Panc1 (cell line): ENCODE measurements around the gene PRDM1. TPM values are rescaled to one million over a fixed set of nuclear protein-coding genes. Genes with fewer than 3 reads are reported as not detected.

ENCODE experiments used
- ATAC-seq: fragments of 200-7000 bp; cut with Tn5 transposase; 2 replicates; pipeline ENCODE4 v1.9.1; 2020; ENCODE audit warnings: mild to moderate bottlenecking, moderate library complexity
- BruUV-seq: library from RNA; stranded (reverse); fragments of 400-500 nt; replicated peaks from 2 replicates; lab custom pipeline; 2021; lab: Mats Ljungman, UMichigan
- CTCF ChIA-PET: fragments of 300-600 bp; sonication (Branson Sonifier 250); formaldehyde crosslinking; loops from one replicate; lab custom pipeline; 2022; ENCODE audit warnings: antibody characterized with exemption; lab: Charles Lee
- POLR2A ChIA-PET: fragments of 300-600 bp; sonication (Branson Sonifier 250); formaldehyde crosslinking; loops from one replicate; lab custom pipeline; 2022; ENCODE audit warnings: antibody characterized with exemption; lab: Charles Lee
- DNase-seq: peaks from one replicate; pipeline ENCODE4 v3.0.0-alpha.2; 2010; ENCODE audit warnings: low read depth, low spot score
- H3K27ac ChIP-seq: 2 replicates; pipeline ENCODE4 v1.5.1; 2011; ENCODE audit warnings: mild to moderate bottlenecking, low read length, inconsistent platforms
- H3K27me3 ChIP-seq: fragments of 200-500 bp; sonication (Bioruptor generic); 2 replicates; pipeline ENCODE4 v1.6.0; 2014; ENCODE audit warnings: low read length, inconsistent platforms; ENCODE audit not compliant: control insufficient read depth, insufficient read depth
- H3K36me3 ChIP-seq: fragments of 200-500 bp; sonication (Bioruptor generic); 2 replicates; pipeline ENCODE4 v1.5.1; 2014; ENCODE audit warnings: inconsistent platforms, mild to moderate bottlenecking, low read length, moderate library complexity; ENCODE audit not compliant: control insufficient read depth, insufficient read depth
- H3K4me1 ChIP-seq: 2 replicates; pipeline ENCODE4 v1.5.1; 2011; ENCODE audit warnings: inconsistent platforms, mild to moderate bottlenecking, low read length, moderate library complexity; ENCODE audit not compliant: control insufficient read depth, insufficient read depth
- H3K4me3 ChIP-seq, 2 experiments: 2 replicates each; pipeline ENCODE4 v1.5.1; 2011 to 2012; ENCODE audit warnings: low read depth in 2 of 2, low read length in 2 of 2, mild to moderate bottlenecking in 2 of 2, inconsistent platforms in 1 of 2, moderate library complexity in 1 of 2
- H3K9me3 ChIP-seq: fragments of 200-500 bp; sonication (Bioruptor generic); 2 replicates; pipeline ENCODE4 v1.5.1; 2014; ENCODE audit warnings: low read depth, mild to moderate bottlenecking, inconsistent platforms, low read length, moderate library complexity; ENCODE audit not compliant: control insufficient read depth, insufficient read depth
- POLR2AphosphoS5 ChIP-seq: IDR thresholded peaks from 2 replicates; pipeline ENCODE4 v1.6.1; 2012; ENCODE audit warnings: mild to moderate bottlenecking, low read depth, low read length, moderate library complexity
- REST ChIP-seq, 2 experiments: IDR thresholded peaks; 2 replicates each; pipeline ENCODE4 v1.6.1; 2011 to 2012; ENCODE audit warnings: low read depth in 2 of 2, control low read depth in 1 of 2, low read length in 1 of 2, mild to moderate bottlenecking in 1 of 2, moderate library complexity in 1 of 2; ENCODE audit not compliant: insufficient read depth in 1 of 2
- SIN3A ChIP-seq: IDR thresholded peaks from 2 replicates; pipeline ENCODE4 v1.6.1; 2012; ENCODE audit warnings: low read depth, mild to moderate bottlenecking, low read length, moderate library complexity, borderline replicate concordance; ENCODE audit not compliant: insufficient read depth
- TCF7L2 ChIP-seq: IDR thresholded peaks from 2 replicates; pipeline ENCODE4 v1.6.1; 2011; ENCODE audit warnings: mild to moderate bottlenecking, low read depth, low read length, inconsistent platforms
- in situ Hi-C: cut with HindIII; loops from 2 replicates; pipeline ENCODE4 v1.10.0; 2016; ENCODE audit warnings: low sequenced_read_pairs, low pct_unique_long_range_greater_than_20kb
- intact Hi-C: fragments of 100-400 bp; cut with micrococcal nuclease; formaldehyde crosslinking; loops from one replicate; pipeline ENCODE4 v1.10.0; 2022; ENCODE audit not compliant: unreplicated experiment
- total RNA-seq: library from RNA; stranded (reverse); gene quantifications from one replicate; pipeline ENCODE4 v1.2.1, GENCODE V29; 2021; ENCODE audit not compliant: unreplicated experiment
- TF ChIP-seq, protein P1 (sequence below): fragments of 450-650 bp; IDR thresholded peaks from 2 replicates; pipeline ENCODE4 v1.5.1; 2017; ENCODE audit warnings: mild to moderate bottlenecking

PRDM1 gene
- total RNA-seq, 1 experiment from 2014 or later = 2.6 TPM

GRCh38 chr6:106050538-106050937, 35.6 kb upstream of the PRDM1 start:
- no TSS peak for BruUV-seq

DNA sequence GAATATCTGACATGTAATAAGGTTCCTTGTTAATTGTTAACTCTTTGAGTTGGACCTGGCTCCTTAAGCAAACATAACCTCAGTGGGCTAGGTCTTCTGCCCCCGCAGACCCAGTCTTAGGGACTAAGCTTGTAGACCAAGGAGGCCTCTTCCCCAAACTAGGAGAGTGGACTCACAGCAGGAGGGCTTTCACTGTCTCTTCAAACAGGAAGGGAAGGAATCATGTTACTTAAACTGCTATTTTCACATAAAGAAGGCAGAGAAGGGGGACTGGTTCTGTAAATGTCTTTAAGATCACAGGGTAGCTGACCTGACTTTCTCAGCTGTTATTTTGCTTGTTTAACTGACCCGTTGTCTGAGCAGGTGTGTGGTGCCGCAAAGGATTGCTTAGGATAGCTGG, 34.9 kb upstream of the PRDM1 start:
- no peaks in the 10 kb centered on the region for H3K36me3 ChIP-seq
- in situ Hi-C loops (no loop called here), intact Hi-C loops (no loop called here)
- no peaks in the 10 kb centered on the region for H3K9me3 ChIP-seq
- TF ChIP-seq TCF7L2 = no peak
- no peak for TF ChIP-seq SIN3A
- TF ChIP-seq POLR2AphosphoS5 = no peak
- TF ChIP-seq, protein P1, sequence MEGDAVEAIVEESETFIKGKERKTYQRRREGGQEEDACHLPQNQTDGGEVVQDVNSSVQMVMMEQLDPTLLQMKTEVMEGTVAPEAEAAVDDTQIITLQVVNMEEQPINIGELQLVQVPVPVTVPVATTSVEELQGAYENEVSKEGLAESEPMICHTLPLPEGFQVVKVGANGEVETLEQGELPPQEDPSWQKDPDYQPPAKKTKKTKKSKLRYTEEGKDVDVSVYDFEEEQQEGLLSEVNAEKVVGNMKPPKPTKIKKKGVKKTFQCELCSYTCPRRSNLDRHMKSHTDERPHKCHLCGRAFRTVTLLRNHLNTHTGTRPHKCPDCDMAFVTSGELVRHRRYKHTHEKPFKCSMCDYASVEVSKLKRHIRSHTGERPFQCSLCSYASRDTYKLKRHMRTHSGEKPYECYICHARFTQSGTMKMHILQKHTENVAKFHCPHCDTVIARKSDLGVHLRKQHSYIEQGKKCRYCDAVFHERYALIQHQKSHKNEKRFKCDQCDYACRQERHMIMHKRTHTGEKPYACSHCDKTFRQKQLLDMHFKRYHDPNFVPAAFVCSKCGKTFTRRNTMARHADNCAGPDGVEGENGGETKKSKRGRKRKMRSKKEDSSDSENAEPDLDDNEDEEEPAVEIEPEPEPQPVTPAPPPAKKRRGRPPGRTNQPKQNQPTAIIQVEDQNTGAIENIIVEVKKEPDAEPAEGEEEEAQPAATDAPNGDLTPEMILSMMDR = no peak
- TF ChIP-seq REST (IDR thresholded peaks at IDR 0.05; ENCODE audit: insufficient read depth in 1 of 2, low read depth in 2 of 2, low read length in 1 of 2) = no peak
- ChIA-PET POLR2A (no interaction called here), CTCF (no interaction called here)
- no peaks in the 10 kb centered on the region for H3K27me3 ChIP-seq
- no peaks in the 10 kb centered on the region for H3K4me1 ChIP-seq
- no peak overlapping the region for H3K4me3 ChIP-seq
- no TSS peak for BruUV-seq
- ATAC-seq (no peak), DNase-seq (no peak)
- H3K27ac ChIP-seq = no peak overlapping the region

More at GRCh38 chr6:106050538-106050937, 35.6 kb upstream of the PRDM1 start:
- H3K36me3 ChIP-seq = no peaks in the 10 kb centered on the region
- CTCF ChIA-PET = no interaction called here
- H3K9me3 ChIP-seq = no peaks in the 10 kb centered on the region
- H3K4me1 ChIP-seq = no peaks in the 10 kb centered on the region
- TF ChIP-seq SIN3A (no peak), TCF7L2 (no peak)
- H3K27ac ChIP-seq = no peak overlapping the region
- DNase-seq = no peak
- ATAC-seq = no peak
- no peak overlapping the region for H3K4me3 ChIP-seq
- no peaks in the 10 kb centered on the region for H3K27me3 ChIP-seq
- in situ Hi-C loops (no loop called here), intact Hi-C loops (no loop called here)
- POLR2A ChIA-PET = interaction anchor here (0.6 kb wide), 1 partner anchor 1409 kb away, joined by 5 read pairs; no protein-coding TSS in a partner anchor

GRCh38 chr6:106053484-106054205, 32.5 kb upstream of the PRDM1 start:
- Histone ChIP-seq H3K9me3 (no peaks in the 10 kb centered on the region), H3K36me3 (no peaks in the 10 kb centered on the region), H3K4me3 (no peak overlapping the region), H3K4me1 (no peaks in the 10 kb centered on the region), H3K27ac (no peak overlapping the region), H3K27me3 (no peaks in the 10 kb centered on the region)
- in situ Hi-C loops = no loop called here
- no TSS peak for BruUV-seq
- ATAC-seq = no peak
- DNase-seq = no peak
- ChIA-PET POLR2A (no interaction called here), CTCF (no interaction called here)
- intact Hi-C loops = no loop called here
- no peak for TF ChIP-seq TCF7L2
- no peak for TF ChIP-seq POLR2AphosphoS5
- TF ChIP-seq REST (IDR thresholded peaks at IDR 0.05; ENCODE audit: insufficient read depth in 1 of 2, low read depth in 2 of 2, low read length in 1 of 2) = no peak
- TF ChIP-seq, protein P1 = no peak
- TF ChIP-seq SIN3A = no peak
